GM18511 (cell line): ENCODE results near the gene ABITRAM.
"Not testable (repeated sequence)": the region's sequence is repeated elsewhere in the genome, so short reads cannot be mapped to it uniquely, and the experiment has no call there.

Experiments
- ATAC-seq: cut with Tn5 transposase; IDR thresholded peaks from one replicate; pipeline ENCODE4 v1.9.1; 2021; ENCODE audit warnings: mild to moderate bottlenecking, moderate library complexity; ENCODE audit not compliant: unreplicated experiment

The ABITRAM gene

DNA sequence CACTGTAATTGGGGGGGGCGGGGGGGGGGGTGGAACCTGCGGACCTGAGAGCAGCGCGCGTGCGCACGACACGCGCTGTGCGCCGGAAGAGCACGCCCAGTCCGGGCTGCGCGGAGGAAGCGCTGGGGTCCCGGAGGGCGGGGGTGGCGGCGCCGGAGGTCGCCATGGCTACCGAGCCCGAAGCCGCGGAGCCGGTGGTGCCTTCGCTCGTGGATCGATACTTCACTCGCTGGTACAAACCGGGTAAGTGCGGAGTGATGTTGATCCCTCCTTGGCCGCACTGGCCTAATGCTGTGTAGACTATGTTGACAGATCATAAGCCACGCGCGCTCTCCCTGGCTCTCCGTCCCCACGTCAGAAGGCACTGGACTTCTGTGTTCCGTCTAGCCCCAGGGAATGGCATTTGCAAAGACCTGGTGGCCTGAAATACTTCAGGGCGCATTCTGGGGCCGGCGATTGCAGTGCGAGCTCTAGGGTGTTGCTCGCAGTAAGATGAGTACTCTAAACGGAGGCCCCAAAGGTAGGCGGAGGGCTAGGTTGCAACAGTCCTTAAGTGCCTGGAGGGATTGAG, at the start of gene ABITRAM:
Gene ABITRAM (plus strand): TSS at position 78 of the 571 bp plus-strand sequence. CDS start 87 bp downstream, at position 165.
- peak; percentile 84 for ATAC-seq

GRCh38 chr9:108884701-108885100, 49.5 kb upstream of the ABITRAM start:
- no peak for ATAC-seq

DNA sequence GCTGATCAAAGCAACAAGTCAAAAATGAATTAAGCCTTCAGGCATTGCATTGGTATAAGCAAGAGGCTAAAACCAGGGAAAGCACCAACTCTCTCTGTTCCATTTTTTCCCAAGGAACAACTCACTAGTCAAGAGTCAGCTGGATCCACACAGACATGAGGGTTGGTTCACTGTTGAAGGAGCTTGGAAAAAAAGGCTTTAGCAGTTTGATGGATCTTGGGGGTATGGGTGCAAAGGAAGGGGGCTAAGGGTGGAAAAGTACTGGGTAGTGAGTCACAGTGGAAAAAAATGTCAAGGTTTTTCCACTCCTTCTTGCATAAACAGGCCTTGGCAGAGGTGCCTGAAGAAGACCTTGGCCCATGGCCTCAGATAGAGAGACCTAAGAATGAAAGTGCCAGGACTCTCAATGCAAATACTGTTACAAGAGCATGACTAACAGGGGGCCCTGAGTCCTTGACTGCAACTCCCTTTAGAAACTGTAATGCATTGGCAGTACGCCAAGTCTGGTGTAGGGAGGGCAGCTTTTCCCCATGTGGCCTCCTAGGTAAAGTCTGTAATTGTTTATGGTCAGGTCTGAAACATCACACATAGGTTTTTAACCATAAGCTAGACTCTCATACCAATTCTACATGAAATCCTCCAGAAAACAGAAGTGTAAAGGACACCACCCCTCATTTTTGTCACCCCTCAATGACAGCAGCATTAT, 48.4 kb upstream of the ABITRAM start:
- ATAC-seq, result peak; percentile 100

DNA sequence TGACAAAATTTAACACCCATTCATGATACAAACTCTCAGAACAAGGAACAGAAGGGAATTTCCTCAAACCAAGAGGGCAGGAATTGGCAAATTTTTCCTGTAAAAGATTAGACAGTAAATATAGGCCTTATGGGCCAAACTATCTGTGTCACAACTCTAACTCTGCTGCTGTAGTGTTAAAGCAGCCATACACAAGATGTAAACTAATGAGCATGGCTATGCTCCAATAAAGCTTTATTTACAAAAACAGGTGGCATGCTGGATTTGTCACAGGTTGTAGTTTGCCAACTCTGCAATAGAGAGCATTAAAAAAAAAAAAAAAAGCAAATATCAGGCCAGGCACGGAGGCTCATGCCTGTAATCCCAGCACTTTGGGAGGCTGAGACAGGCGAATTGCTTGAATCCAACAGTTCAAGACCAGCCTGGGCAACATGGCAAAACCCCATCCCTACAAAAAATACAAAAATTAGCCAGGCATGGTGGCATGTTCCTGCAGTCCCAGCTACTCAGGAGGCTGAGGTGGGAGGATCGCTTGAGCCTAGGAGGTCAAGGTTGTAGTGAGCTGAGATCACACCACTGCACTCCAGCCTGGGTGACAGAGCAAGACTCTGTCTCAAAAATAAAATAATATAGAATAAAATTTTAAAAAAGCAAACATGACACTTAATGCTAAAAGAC, 47.5 kb upstream of the ABITRAM start:
- not testable (repeated sequence) for ATAC-seq

- no peak for ATAC-seq
Observed at GRCh38 chr9:108889649-108890067, 44.5 kb upstream of the ABITRAM start.

- ATAC-seq, result no peak
Observed at GRCh38 chr9:108894225-108894997, 39.8 kb upstream of the ABITRAM start.

DNA sequence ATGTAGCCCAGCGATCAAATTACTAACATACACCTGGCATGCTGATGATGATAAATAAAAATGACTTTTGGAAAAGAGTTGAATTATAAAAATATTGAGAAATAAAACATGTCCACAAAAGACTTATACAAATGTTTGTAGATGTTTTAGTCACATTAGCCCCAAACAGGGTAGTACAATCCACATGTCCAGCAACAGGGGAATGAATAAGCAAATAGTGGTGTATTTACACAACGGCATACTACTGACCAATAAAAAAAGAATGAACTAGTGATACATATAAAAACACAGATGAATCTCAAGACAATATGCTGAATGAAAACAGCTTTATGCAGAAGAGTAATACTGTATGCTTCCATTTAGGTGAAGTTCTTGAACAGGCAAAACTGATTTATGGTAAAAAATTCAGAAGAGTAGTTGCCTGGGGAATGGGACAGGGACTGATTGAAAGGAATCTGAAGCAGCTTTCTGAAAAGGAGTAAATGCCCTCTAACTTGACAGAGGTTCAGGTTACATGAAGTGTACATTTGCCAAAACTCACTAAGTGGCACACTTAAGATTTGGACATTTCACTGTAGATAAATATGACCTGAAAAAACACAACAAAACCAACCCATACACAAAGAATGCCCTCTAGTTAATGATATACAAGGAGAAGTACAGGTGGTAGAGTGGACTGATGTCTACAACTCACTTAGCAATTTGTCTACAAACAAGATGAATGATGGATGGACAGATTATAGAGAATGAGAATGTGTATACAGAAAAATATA, 36.7 kb upstream of the ABITRAM start:
- no peak for ATAC-seq

DNA sequence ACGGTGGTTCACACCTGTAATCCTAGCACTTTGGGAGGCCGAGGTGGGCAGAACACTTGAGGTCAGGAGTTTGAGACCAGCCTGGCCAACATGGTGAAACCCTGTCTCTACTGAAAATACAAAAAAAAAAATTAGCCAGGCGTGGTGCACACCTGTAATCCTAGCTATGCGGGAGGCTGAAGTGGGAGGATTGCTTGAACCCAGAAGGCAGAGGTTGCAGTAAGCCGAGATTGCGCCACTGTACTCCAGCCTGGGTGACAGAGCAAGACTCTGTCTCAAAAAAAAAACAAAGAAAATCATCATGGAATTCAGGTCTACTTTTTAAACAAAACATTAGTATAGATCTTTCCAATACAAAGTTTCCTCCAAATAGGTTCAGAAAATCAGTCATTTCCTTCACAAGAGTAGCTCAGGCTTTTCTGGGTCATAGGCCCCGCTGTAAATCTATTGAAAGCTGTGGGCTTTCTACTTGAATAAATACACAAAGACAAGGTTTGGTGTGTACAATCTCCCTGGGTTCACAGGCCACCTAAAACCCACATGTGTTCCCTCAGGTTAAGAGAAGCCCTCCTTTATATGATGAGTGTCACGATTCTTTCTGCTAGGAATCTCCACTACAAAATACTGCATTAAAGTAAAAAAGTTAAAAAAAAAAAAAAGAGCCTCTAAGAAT, 35.0 kb upstream of the ABITRAM start:
- ATAC-seq, result not testable (repeated sequence)

- ATAC-seq, result no peak
Observed at GRCh38 chr9:108900176-108900575, 34.0 kb upstream of the ABITRAM start.

DNA sequence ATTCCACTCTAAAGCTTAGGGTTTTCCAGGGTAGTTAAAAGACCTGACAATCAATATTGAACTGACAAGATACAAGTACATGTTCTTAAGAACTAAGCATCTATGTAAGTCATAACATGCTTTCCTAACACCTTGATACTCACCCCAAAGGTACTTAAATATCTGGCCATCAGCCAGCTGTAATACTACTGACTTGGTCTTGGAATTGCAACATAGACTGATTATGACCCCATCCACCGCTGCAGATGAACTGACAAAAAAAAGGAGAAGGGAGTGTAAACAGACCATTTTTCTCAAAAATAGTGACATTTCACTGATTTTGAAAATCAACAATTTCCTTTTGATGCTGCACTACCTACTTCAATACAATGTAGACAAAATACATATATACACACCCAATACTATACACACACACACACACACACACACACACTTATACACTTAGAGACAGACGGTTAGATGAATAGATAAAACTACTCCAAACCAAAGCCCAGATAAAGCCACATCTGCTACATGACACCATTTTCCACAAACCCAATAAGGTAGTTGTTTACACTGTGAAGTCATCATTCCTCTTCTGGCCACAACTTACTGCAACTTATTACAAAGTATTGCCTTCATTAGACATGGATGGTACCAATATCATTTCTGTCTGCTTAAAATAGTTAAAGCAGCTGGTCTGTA, 30.6 kb upstream of the ABITRAM start:
- no peak for ATAC-seq

GRCh38 chr9:108904161-108904560, 30.0 kb upstream of the ABITRAM start:
- ATAC-seq, result no peak

GRCh38 chr9:108905494-108905893, 28.7 kb upstream of the ABITRAM start:
- no peak for ATAC-seq

DNA sequence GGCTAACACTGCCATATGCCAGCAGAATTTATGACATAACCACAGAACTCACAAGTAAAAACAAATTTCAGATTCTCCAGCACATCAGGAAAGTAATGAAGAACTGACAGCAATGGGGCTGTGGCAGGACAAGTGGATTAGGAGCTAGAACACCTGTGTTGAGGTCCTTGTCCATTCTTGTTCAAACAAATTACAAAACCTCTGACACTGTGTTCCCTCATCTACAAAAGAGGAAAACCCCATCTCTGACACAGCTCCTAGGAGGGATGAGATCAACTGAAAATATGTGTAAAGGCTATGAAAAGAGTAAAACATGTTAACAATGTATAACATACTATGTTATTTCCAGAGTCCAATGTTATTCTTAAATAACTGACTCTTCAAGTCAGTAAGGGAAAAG, 23.8 kb upstream of the ABITRAM start:
- no peak for ATAC-seq

DNA sequence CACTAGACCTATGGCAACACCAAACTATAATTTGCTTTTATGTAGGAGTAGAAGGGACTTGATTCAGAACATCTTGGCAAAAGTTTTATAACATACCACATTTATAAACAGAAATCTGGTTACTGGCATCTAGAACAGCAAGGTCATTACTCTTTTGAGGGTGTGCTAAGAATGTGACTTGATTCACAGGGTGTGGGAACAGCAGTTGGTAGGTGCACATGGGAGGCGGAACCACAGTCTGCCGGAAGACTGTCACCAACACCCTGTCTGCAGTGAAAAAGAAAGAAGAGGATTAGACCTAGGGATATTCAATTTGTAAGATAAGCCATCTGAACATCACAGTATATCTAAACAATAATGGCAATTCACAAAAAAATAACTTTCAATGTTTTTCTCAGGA, 23.3 kb upstream of the ABITRAM start:
- ATAC-seq, result no peak

GRCh38 chr9:108911820-108912219, 22.4 kb upstream of the ABITRAM start:
- ATAC-seq, result no peak

DNA sequence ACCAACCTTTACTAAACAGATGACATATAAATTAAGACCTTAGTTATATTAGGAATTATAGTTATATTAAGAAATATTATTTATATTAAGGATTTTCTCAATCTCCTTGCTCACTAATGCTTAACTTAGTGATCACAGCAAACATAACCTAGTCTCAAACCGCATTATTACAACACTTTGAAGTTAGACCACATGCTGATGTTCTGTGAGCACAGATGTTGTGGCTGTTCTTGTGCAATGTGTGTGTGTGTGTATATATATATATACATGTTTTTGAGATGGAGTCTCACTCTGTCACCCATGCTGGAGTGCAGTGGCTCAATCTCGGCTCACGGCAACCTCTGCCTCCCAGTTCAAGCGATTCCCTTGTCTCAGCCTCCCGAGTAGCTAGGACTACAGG, 20.8 kb upstream of the ABITRAM start:
- ATAC-seq, result no peak

DNA sequence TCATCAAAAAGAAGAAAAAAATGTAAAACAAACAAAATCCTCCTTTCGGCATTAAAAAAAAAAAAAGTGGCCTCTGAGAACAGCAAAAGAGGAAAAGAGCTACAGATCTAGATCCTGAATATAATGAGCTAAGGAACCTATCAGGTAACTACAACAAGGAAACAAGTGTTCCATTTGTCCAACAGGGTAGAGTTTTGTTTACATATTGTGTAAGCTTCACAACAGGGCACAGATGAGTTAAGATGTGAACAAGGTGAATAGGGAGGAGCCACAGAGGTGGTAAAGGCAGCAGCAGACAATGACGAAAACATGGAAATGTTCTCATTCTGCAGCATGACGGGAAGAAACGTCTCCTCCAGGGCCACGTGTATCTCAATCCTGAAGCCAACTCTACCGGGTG, 14.7 kb upstream of the ABITRAM start:
- no peak for ATAC-seq

DNA sequence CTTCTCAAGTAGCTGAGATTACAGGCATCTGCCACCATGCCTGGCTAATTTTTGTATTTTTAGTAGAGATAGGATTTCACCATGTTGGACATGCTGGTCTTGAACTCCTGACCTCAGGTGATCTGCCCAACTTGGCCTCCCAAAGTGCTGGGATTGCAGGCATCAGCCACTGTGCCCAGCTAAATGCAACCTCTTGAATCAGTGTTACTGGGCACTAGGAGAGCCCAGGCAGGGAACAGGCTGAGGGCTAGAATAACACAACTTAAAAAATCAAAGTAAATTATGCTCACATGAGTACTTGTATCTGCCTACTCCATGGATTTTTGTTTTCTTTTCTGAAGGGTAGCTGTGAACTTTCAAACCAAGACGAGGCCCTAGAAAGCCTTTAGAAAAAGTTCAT, 13.8 kb upstream of the ABITRAM start:
- ATAC-seq, result not testable (repeated sequence)

DNA sequence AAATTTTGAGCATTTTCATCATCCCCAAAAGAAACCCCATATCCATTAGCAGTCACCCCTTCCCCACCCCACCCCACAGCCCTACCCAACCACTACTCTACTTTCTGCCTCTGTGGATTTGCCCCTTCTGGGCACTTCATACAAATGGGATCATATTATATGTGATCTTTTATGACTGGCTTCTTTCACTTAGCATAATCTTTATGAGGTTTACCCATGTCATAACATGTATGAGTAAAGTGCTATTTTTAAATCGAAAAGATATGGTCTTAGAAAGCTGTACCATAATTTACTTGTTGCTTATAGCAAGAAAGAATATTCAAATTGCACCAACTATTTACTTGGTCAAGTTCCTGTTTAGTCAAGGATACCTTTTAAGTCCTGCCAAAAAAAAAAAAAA, 13.0 kb upstream of the ABITRAM start:
- no peak for ATAC-seq

DNA sequence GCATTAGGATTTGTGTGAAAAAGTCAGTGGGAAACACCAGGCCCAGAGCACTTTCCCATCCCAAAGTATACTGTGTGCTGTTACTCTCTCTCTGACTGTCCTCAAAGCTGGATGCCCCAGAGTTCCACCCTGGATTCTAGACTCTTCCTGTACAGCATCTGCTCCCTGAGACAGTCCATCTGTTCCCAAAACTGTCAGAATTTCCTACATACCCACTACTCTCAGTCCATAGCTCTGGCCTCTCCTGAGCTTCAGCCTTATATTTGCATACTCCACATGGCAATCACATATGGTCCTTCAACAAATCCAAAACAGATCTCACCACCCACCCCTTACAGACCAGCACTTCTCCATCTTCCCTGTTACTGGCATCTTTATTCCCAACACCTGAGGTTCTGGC, 9.7 kb upstream of the ABITRAM start:
- ATAC-seq, result no peak
